GM12878 (cell line): Measurements from ENCODE around the gene SLC13A3. TPM values are rescaled to one million over a fixed set of nuclear protein-coding genes. Genes with fewer than 3 reads are reported as not detected.

Experiments used
- ATAC-seq: fragments of 200-7000 bp; cut with Tn5 transposase; 3 replicates; pipeline ENCODE4 v1.9.1; 2020; ENCODE audit warnings: mild to moderate bottlenecking, moderate library complexity
- BruUV-seq: library from RNA; stranded (reverse); fragments of 400-500 nt; replicated peaks from 2 replicates; lab custom pipeline; 2021; lab: Mats Ljungman, UMichigan
- CTCF ChIA-PET: fragments of 300-600 bp; sonication (Branson Sonifier 250); formaldehyde crosslinking; extraction: SDS; loops from one replicate; lab custom pipeline; 2021; ENCODE audit warnings: inconsistent platforms; lab: Yijun Ruan, JAX
- POLR2A ChIA-PET: fragments of 350-600 bp; formaldehyde crosslinking; extraction: SDS; loops from one replicate; lab custom pipeline; 2021; ENCODE audit warnings: inconsistent platforms; lab: Charles Lee
- RAD21 ChIA-PET: fragments of 300-600 bp; sonication (Branson Sonifier 250); formaldehyde crosslinking; loops from one replicate; lab custom pipeline; 2023; ENCODE audit warnings: antibody characterized with exemption; ENCODE audit not compliant: unreplicated experiment; lab: Charles Lee
- SMC1A ChIA-PET: fragments of 300-600 bp; sonication (Branson Sonifier 250); formaldehyde crosslinking; loops from one replicate; lab custom pipeline; 2023; ENCODE audit not compliant: unreplicated experiment, uncharacterized antibody; lab: Charles Lee
- DNase-seq: peaks from one replicate; pipeline ENCODE4 v3.0.0-alpha.2; 2011; ENCODE audit warnings: low read depth, low spot score
- FAIRE-seq: peaks from 3 replicates; lab custom pipeline; 2011; peaks lifted over from hg19 to GRCh38; lab: Jason Lieb, UNC
- H2AFZ ChIP-seq: 2 replicates; pipeline ENCODE4 v1.6.0; 2011; ENCODE audit warnings: low read depth, low read length, control low read depth; ENCODE audit not compliant: control insufficient read depth
- H3K27ac ChIP-seq: 2 replicates; pipeline ENCODE4 v1.5.1; 2011; ENCODE audit warnings: control low read depth; ENCODE audit not compliant: control insufficient read depth, insufficient read depth
- H3K27me3 ChIP-seq, 2 experiments: replicated peaks in 1 of 2; 2 replicates each; pipeline versions ENCODE4 v1.6.0 to v1.6.1; 2011; ENCODE audit warnings: low read length in 1 of 2; ENCODE audit not compliant: control insufficient read depth in 2 of 2, insufficient read depth in 2 of 2
- H3K36me3 ChIP-seq, 2 experiments: 2 replicates each; pipeline ENCODE4 v1.5.1; 2011; ENCODE audit warnings: low read length in 1 of 2; ENCODE audit not compliant: control insufficient read depth in 2 of 2, insufficient read depth in 2 of 2
- H3K4me1 ChIP-seq: 2 replicates; pipeline ENCODE4 v1.6.1; 2011; ENCODE audit warnings: mild to moderate bottlenecking, low read length, moderate library complexity, mixed read lengths; ENCODE audit not compliant: control insufficient read depth, insufficient read depth
- H3K4me2 ChIP-seq: 2 replicates; pipeline ENCODE4 v1.6.0; 2011; ENCODE audit warnings: control low read depth; ENCODE audit not compliant: control insufficient read depth, insufficient read depth
- H3K4me3 ChIP-seq: fragments of 200-600 bp; sonication (generic); 2 replicates; pipeline ENCODE4 v1.5.1; 2016
- H3K79me2 ChIP-seq: 2 replicates; pipeline ENCODE4 v1.6.0; 2011; ENCODE audit warnings: low read length; ENCODE audit not compliant: control insufficient read depth, insufficient read depth
- H3K9ac ChIP-seq: 2 replicates; pipeline ENCODE4 v1.8.0; 2011; ENCODE audit warnings: low read length, control low read depth, mixed read lengths; ENCODE audit not compliant: control insufficient read depth, insufficient read depth
- H3K9me3 ChIP-seq: replicated peaks from 3 replicates; pipeline ENCODE4 v1.5.1; 2011; ENCODE audit warnings: mild to moderate bottlenecking, low read length; ENCODE audit not compliant: control insufficient read depth, insufficient read depth
- H4K20me1 ChIP-seq: 2 replicates; pipeline ENCODE4 v1.6.0; 2011; ENCODE audit not compliant: control insufficient read depth, insufficient read depth
- BCL11A ChIP-seq: IDR thresholded peaks from 2 replicates; pipeline ENCODE4 v1.6.1; 2011; ENCODE audit warnings: low read depth, low read length
- BMI1 ChIP-seq: fragments of 450-650 bp; IDR thresholded peaks from 2 replicates; pipeline ENCODE4 v1.6.1; 2016; ENCODE audit warnings: mild to moderate bottlenecking, moderate library complexity, borderline replicate concordance
- HCFC1 ChIP-seq: fragments of 150-350 bp; IDR thresholded peaks from 2 replicates; pipeline ENCODE4 v1.6.1; 2014; ENCODE audit warnings: low read length
- MXI1 ChIP-seq: fragments of 150-350 bp; IDR thresholded peaks from 2 replicates; pipeline ENCODE4 v1.6.1; 2011; ENCODE audit warnings: low read depth, mild to moderate bottlenecking, inconsistent platforms, low read length, improper control_type of control experiment
- PAX5 ChIP-seq: IDR thresholded peaks from 2 replicates; pipeline ENCODE4 v1.6.1; 2011; ENCODE audit warnings: low read depth, low read length, borderline replicate concordance
- PAX8 ChIP-seq: fragments of 450-650 bp; IDR thresholded peaks from 2 replicates; pipeline ENCODE4 v1.6.1; 2017; ENCODE audit warnings: mild to moderate bottlenecking, moderate library complexity
- SIN3A ChIP-seq: IDR thresholded peaks from 2 replicates; pipeline ENCODE4 v1.6.1; 2012; ENCODE audit warnings: low read depth, low read length, improper control_type of control experiment
- SMAD5 ChIP-seq: IDR thresholded peaks from 2 replicates; pipeline ENCODE4 v1.6.1; 2016; ENCODE audit warnings: antibody characterized with exemption, low read depth
- SUZ12 ChIP-seq: fragments of 200-600 bp; sonication (generic); IDR thresholded peaks from one replicate; pipeline ENCODE4 v1.6.1; 2018; ENCODE audit warnings: antibody characterized with exemption, mild to moderate bottlenecking; ENCODE audit not compliant: unreplicated experiment
- WGBS: methylation state at CpG from one replicate; pipeline ENCODE4 v1.1.6; 2016; ENCODE audit warnings: low lambda C conversion rate; ENCODE audit not compliant: insufficient replicate concordance, insufficient coverage; ENCODE audit errors: missing lambda C conversion rate; 5-methylcytosine and 5-hydroxymethylcytosine counted together
- in situ Hi-C: fragments of 300-500 bp; cut with MboI; formaldehyde crosslinking; loops from 9 replicates; pipeline ENCODE4 v1.14.3; 2018; ENCODE audit warnings: mixed read lengths
- intact Hi-C: fragments of 100-400 bp; cut with micrococcal nuclease; formaldehyde crosslinking; loops from one replicate; pipeline ENCODE4 v1.14.2; 2022; ENCODE audit not compliant: unreplicated experiment
- polyA plus RNA-seq, 11 experiments: library from polyadenylated mRNA; depleted of rRNA in 4 of 11; unstranded in 6 of 11; stranded (reverse) in 5 of 11; fragments of >200 nt; fragmentation: Nextera tagmentation in 4 of 11; fragmentation: Illumina TruSeq in 1 of 11; extraction: Ambion mirVana in 4 of 11; extraction: Trizol in 1 of 11; gene quantifications; 1 replicate in 1 of 11; 2 replicates in 10 of 11; pipeline versions ENCODE4 v1.2.1 to v1.2.3, GENCODE V29; 2011 to 2016; ENCODE audit warnings: inconsistent platforms in 2 of 11, missing spikeins in 2 of 11, low read depth in 1 of 11
- total RNA-seq, 4 experiments: library from RNA; depleted of rRNA in 3 of 4; stranded (reverse); fragments of >200 nt in 3 of 4; fragmentation: Illumina TruSeq in 1 of 4; extraction: Trizol in 1 of 4; gene quantifications; 2 replicates each; pipeline versions ENCODE4 v1.2.1 to v1.2.3, GENCODE V29; 2013 to 2021
- TF ChIP-seq, protein P1 (sequence below): IDR thresholded peaks from 2 replicates; pipeline ENCODE4 v1.6.1; 2012; ENCODE audit warnings: mild to moderate bottlenecking, low read depth, low read length
- TF ChIP-seq, protein P2 (sequence below): fragments of 450-650 bp; formaldehyde crosslinking; IDR thresholded peaks from 2 replicates; pipeline ENCODE4 v1.4.0; 2022; ENCODE audit warnings: mild to moderate bottlenecking, moderate library complexity

Gene SLC13A3
- total and polyA plus RNA-seq, 10 of the 15 experiments (the other 5 are each of a cell fraction or from before 2014, with no cell fraction given) = 0.03 to 0.76 (median 0.07) TPM; not detected in 4

DNA sequence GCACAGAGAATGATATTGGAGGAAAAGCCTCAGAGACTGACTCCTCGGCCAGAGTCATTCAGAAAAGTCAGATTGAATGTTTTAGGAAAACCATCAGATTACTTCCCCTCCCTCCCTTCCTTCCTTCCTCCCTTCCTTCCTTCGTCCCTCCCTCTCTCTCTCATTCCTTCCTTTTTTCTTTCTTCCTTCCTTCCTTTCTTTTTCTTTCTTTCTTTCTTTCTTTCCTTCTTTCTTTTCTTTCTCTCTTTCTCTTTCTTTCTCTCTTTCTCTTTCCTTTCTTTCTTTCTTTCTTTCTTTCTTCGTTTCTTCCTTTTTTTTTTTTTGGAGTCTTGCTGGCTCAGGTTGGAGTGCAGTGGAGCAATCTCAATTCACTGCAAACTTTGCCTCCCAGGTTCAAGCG lies 108.2 kb downstream of the SLC13A3 start:
- Histone ChIP-seq H3K27ac (no peak overlapping the region), H3K4me3 (no peak overlapping the region), H3K4me1 (peaks cover 22% of the 10 kb centered on the region), H3K9ac (no peak overlapping the region), H3K4me2 (no peak overlapping the region), H4K20me1 (no peaks in the 10 kb centered on the region), H3K79me2 (no peaks in the 10 kb centered on the region), H3K36me3 (no peaks in the 10 kb centered on the region), H2AFZ (no peak overlapping the region), H3K9me3 (no peaks in the 10 kb centered on the region; the same call in 2 of the 3 replicates), H3K27me3 (peaks cover 0 to 3% of the 10 kb centered on the region in 2 experiments; a peak in 2 of 4 replicates)
- in situ Hi-C loops = no loop called here
- ChIA-PET RAD21 (no interaction called here), POLR2A (interaction anchor here (0.8 kb wide), 1 partner anchor 18 kb away, joined by 5 read pairs; no protein-coding TSS in a partner anchor), SMC1A (no interaction called here), CTCF (no interaction called here)
- intact Hi-C loops = loop anchor here (5.0 kb wide), 1 partner anchor 139 kb away; no protein-coding TSS in a partner anchor
- TF ChIP-seq SMAD5 (no peak), MXI1 (no peak), HCFC1 (no peak), PAX8 (no peak), BCL11A (no peak), SIN3A (no peak), PAX5 (no peak), SUZ12 (no peak), BMI1 (no peak)
- TF ChIP-seq, protein P1, sequence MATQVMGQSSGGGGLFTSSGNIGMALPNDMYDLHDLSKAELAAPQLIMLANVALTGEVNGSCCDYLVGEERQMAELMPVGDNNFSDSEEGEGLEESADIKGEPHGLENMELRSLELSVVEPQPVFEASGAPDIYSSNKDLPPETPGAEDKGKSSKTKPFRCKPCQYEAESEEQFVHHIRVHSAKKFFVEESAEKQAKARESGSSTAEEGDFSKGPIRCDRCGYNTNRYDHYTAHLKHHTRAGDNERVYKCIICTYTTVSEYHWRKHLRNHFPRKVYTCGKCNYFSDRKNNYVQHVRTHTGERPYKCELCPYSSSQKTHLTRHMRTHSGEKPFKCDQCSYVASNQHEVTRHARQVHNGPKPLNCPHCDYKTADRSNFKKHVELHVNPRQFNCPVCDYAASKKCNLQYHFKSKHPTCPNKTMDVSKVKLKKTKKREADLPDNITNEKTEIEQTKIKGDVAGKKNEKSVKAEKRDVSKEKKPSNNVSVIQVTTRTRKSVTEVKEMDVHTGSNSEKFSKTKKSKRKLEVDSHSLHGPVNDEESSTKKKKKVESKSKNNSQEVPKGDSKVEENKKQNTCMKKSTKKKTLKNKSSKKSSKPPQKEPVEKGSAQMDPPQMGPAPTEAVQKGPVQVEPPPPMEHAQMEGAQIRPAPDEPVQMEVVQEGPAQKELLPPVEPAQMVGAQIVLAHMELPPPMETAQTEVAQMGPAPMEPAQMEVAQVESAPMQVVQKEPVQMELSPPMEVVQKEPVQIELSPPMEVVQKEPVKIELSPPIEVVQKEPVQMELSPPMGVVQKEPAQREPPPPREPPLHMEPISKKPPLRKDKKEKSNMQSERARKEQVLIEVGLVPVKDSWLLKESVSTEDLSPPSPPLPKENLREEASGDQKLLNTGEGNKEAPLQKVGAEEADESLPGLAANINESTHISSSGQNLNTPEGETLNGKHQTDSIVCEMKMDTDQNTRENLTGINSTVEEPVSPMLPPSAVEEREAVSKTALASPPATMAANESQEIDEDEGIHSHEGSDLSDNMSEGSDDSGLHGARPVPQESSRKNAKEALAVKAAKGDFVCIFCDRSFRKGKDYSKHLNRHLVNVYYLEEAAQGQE = no peak
- TF ChIP-seq, protein P2, sequence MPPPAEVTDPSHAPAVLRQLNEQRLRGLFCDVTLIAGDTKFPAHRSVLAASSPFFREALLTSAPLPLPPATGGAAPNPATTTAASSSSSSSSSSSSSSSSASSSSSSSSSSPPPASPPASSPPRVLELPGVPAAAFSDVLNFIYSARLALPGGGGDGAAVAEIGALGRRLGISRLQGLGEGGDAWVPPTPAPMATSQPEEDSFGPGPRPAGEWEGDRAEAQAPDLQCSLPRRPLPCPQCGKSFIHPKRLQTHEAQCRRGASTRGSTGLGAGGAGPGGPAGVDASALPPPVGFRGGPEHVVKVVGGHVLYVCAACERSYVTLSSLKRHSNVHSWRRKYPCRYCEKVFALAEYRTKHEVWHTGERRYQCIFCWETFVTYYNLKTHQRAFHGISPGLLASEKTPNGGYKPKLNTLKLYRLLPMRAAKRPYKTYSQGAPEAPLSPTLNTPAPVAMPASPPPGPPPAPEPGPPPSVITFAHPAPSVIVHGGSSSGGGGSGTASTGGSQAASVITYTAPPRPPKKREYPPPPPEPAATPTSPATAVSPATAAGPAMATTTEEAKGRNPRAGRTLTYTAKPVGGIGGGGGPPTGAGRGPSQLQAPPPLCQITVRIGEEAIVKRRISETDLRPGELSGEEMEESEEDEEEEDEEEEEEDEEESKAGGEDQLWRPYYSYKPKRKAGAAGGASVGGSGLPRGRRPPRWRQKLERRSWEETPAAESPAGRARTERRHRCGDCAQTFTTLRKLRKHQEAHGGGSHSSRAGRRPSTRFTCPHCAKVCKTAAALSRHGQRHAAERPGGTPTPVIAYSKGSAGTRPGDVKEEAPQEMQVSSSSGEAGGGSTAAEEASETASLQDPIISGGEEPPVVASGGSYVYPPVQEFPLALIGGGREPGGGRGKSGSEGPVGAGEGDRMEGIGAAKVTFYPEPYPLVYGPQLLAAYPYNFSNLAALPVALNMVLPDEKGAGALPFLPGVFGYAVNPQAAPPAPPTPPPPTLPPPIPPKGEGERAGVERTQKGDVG (CRISPR knock-in tag) = no peak
- no peak for ATAC-seq
- no peak for DNase-seq
- no TSS peak for BruUV-seq
- FAIRE-seq = no peak
- 61% methylated on average over 4 of the region's 4 CpGs for WGBS
